HEK293T (cell line): ENCODE measurements around the gene PEX7.

ENCODE experiments used
- CTCF ChIA-PET: fragments of 350-600 bp; formaldehyde crosslinking; extraction: SDS; loops from one replicate; lab custom pipeline; 2021; ENCODE audit warnings: antibody characterized with exemption, inconsistent platforms; lab: Yijun Ruan, JAX
- POLR2A ChIA-PET: fragments of 350-600 bp; formaldehyde crosslinking; extraction: SDS; loops from one replicate; lab custom pipeline; 2020; ENCODE audit warnings: antibody characterized with exemption, inconsistent platforms; lab: Yijun Ruan, JAX
- DNase-seq: peaks from one replicate; pipeline ENCODE4 v3.0.0; 2012; ENCODE audit warnings: mixed read lengths; ENCODE audit errors: extremely low spot score
- ARNT ChIP-seq: fragments of 450-650 bp; IDR thresholded peaks from 2 replicates; pipeline ENCODE4 v1.6.1; 2017; ENCODE audit warnings: mild to moderate bottlenecking
- BHLHE40 ChIP-seq: fragments of 450-650 bp; IDR thresholded peaks from 2 replicates; pipeline ENCODE4 v1.6.1; 2016; ENCODE audit warnings: mild to moderate bottlenecking, moderate library complexity, borderline replicate concordance
- CTBP1 ChIP-seq: fragments of 450-650 bp; IDR thresholded peaks from 2 replicates; pipeline ENCODE4 v1.6.1; 2016; ENCODE audit warnings: borderline replicate concordance
- ELF4 ChIP-seq: fragments of 450-650 bp; IDR thresholded peaks from 2 replicates; pipeline ENCODE4 v1.6.1; 2017; ENCODE audit warnings: antibody characterized with exemption
- FOXA1 ChIP-seq: fragments of 450-650 bp; IDR thresholded peaks from 2 replicates; pipeline ENCODE4 v1.6.1; 2016; ENCODE audit warnings: mild to moderate bottlenecking
- FOXK2 ChIP-seq: fragments of 450-650 bp; IDR thresholded peaks from 2 replicates; pipeline ENCODE4 v1.6.1; 2016; ENCODE audit warnings: mild to moderate bottlenecking
- FOXM1 ChIP-seq: fragments of 450-650 bp; IDR thresholded peaks from 2 replicates; pipeline ENCODE4 v1.6.1; 2017; ENCODE audit warnings: mild to moderate bottlenecking, borderline replicate concordance
- HDGF ChIP-seq: fragments of 450-650 bp; IDR thresholded peaks from 2 replicates; pipeline ENCODE4 v1.6.1; 2017; ENCODE audit warnings: antibody characterized with exemption, borderline replicate concordance
- L3MBTL2 ChIP-seq: fragments of 450-650 bp; conservative IDR thresholded peaks from 2 replicates; pipeline ENCODE4 v1.6.1; 2016; ENCODE audit warnings: mild to moderate bottlenecking
- LEF1 ChIP-seq: fragments of 450-650 bp; IDR thresholded peaks from 2 replicates; pipeline ENCODE4 v1.6.1; 2017; ENCODE audit warnings: mild to moderate bottlenecking, borderline replicate concordance
- NFRKB ChIP-seq: fragments of 450-650 bp; IDR thresholded peaks from 2 replicates; pipeline ENCODE4 v1.6.1; 2016; ENCODE audit warnings: mild to moderate bottlenecking, moderate library complexity
- PKNOX1 ChIP-seq: fragments of 450-650 bp; IDR thresholded peaks from 2 replicates; pipeline ENCODE4 v1.6.1; 2016
- SP1 ChIP-seq: fragments of 450-650 bp; IDR thresholded peaks from 2 replicates; pipeline ENCODE4 v1.6.1; 2017
- SUZ12 ChIP-seq: fragments of 450-650 bp; IDR thresholded peaks from 2 replicates; pipeline ENCODE4 v1.6.1; 2016; ENCODE audit warnings: mild to moderate bottlenecking
- TARDBP ChIP-seq: fragments of 450-650 bp; IDR thresholded peaks from 2 replicates; pipeline ENCODE4 v1.6.1; 2016
- ZNF384 ChIP-seq: fragments of 450-650 bp; IDR thresholded peaks from 2 replicates; pipeline ENCODE4 v1.6.1; 2016

Gene PEX7

GRCh38 chr6:136777651-136778050 is 44.7 kb upstream of the PEX7 start:
- ChIA-PET POLR2A (no interaction called here), CTCF (no interaction called here)
- TF ChIP-seq FOXK2 = no peak
- no peak for TF ChIP-seq LEF1
- no peak for TF ChIP-seq FOXM1
- no peak for TF ChIP-seq PKNOX1
- no peak for TF ChIP-seq ZNF384
- TF ChIP-seq SUZ12 = no peak
- no peak for TF ChIP-seq ARNT
- no peak for TF ChIP-seq CTBP1
- TF ChIP-seq BHLHE40 = no peak
- no peak for DNase-seq

GRCh38 chr6:136779682-136780081 is 42.7 kb upstream of the PEX7 start:
- TF ChIP-seq HDGF (no peak), ARNT (no peak)
- POLR2A ChIA-PET = no interaction called here

DNA sequence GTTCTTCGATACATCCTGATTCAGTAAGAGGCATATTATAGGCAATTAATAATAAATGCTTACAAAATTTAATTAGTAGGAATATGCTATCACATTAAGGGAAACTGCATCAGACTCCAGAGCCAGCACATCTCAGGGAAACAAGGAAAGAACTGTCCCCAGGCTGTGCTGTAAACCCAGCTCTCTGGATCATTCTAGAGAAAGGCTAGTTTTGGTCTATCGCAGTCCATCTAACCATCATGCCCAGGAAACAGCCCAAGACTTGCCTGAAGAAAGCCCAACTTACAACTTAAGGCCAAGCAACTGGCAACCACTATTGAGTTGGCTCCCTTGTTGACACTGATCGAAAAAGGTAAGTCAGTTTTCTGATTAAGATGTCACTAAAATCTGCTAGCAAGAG is 41.4 kb upstream of the PEX7 start:
- TF ChIP-seq PKNOX1 = no peak
- TF ChIP-seq FOXK2 = no peak
- no peak for TF ChIP-seq ZNF384
- TF ChIP-seq LEF1 = no peak
- no peak for TF ChIP-seq FOXM1
- no peak for TF ChIP-seq HDGF
- no peak for TF ChIP-seq SP1
- no peak for TF ChIP-seq ELF4
- TF ChIP-seq BHLHE40 = no peak
- TF ChIP-seq CTBP1 = no peak
- TF ChIP-seq NFRKB = no peak
- no peak for TF ChIP-seq TARDBP
- TF ChIP-seq L3MBTL2 = no peak
- no peak for TF ChIP-seq FOXA1
- TF ChIP-seq SUZ12 = no peak
- TF ChIP-seq ARNT = no peak
- ChIA-PET POLR2A (no interaction called here), CTCF (interaction anchor here (1.3 kb wide), 1 partner anchor 11 kb away, joined by 4 read pairs; the partner anchor contains the start of gene MAP3K5)
- no peak for DNase-seq

More at GRCh38 chr6:136779682-136780081, 42.7 kb upstream of the PEX7 start:
- no peak for DNase-seq
- CTCF ChIA-PET = no interaction called here

DNA sequence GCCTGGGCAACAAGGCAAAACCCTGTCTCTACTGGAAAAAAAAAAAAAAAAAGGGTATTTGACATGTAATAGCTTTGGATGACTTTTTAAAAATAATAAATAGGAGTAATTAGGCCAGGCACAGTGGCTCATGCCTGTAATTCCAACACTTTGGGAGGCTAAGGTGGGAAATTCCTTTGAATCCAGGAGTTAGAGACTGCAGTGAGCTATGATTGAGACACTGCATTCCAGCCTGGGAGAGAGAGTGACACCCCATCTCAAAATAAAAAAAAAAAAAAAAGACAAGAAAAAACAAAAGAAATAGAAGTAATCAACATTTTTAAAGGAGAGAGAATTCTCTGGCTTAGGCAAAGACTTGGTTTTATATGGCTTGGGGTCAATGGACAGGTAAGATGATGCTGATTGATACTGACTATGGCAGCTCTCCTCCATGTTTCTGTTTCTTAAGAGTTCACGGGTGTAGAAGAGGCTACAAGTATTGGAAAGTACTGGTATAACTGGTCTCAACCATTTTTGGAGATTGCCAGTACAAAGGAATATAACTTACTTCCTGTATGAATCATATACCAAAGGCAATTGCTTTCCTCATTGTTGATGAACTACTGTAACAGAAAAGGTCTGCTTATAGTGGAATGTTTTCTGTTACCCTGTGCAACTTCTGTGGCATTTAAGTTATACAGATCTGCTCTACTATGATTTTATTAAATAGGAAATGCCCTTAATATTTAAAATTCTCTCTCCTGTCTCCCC is 40.2 kb upstream of the PEX7 start:
- CTCF ChIA-PET = interaction anchor here (0.6 to 1.3 kb wide), 3 partner anchors 10 to 438 kb away, joined by 5 to 6 read pairs (median 5); partner anchors contain the start of gene MAP3K5
- POLR2A ChIA-PET = interaction anchor here (0.6 kb wide), 1 partner anchor 227 kb away, joined by 3 read pairs; no protein-coding TSS in a partner anchor
- no peak for DNase-seq
- no peak for TF ChIP-seq CTBP1
- no peak for TF ChIP-seq SP1
- no peak for TF ChIP-seq L3MBTL2

GRCh38 chr6:136783021-136783420 is 39.4 kb upstream of the PEX7 start:
- ChIA-PET POLR2A (no interaction called here), CTCF (no interaction called here)
- DNase-seq = no peak
- TF ChIP-seq HDGF (no peak), L3MBTL2 (no peak), LEF1 (no peak), FOXA1 (no peak), SUZ12 (no peak), PKNOX1 (no peak), TARDBP (no peak), BHLHE40 (no peak), FOXM1 (no peak), FOXK2 (no peak), ARNT (no peak), NFRKB (no peak), ZNF384 (no peak)

DNA sequence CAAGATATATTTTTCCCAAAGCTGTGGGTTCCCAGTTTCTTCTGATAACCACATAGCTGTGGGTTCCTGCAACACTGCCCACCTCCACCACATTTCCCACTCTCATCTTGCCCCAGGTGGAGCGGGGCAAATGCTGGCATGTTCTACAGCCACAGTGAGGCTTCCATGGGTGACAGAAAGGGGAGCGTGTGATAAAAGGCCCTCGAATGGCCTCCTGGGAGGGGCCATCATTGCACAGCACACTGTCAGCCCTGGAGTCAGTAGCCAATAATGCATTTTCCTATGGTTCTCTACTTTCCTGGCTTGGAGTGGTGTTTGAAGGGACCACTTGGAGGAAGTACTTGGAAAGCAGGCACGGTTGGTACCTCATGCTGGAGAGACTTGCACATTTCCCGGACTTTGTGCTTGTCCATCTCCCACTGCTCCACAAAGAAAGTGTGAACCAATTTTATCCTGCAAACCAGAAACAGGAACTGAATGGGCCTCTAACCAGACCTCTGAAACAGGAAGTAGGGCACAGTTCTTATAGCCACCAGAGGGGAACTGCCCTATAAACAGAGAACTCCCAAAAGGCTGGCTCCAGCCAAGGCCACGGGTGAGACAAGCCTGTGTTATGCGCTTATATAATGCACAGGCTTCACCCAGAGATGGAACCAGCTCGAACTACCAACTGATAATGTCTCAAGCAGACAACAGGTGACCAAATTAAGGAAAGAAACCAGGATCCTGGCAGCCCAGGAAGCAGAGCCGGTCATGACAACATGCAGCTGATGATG is 38.7 kb upstream of the PEX7 start:
- no peak for TF ChIP-seq HDGF
- DNase-seq = no peak
- POLR2A ChIA-PET = no interaction called here
- CTCF ChIA-PET = interaction anchor here (0.7 to 1.3 kb wide), 2 partner anchors 9 to 140 kb away, joined by 3 to 4 read pairs; partner anchors contain the start of gene MAP3K5
